ENCODE data around the gene PRKCH.

The PRKCH gene

DNA sequence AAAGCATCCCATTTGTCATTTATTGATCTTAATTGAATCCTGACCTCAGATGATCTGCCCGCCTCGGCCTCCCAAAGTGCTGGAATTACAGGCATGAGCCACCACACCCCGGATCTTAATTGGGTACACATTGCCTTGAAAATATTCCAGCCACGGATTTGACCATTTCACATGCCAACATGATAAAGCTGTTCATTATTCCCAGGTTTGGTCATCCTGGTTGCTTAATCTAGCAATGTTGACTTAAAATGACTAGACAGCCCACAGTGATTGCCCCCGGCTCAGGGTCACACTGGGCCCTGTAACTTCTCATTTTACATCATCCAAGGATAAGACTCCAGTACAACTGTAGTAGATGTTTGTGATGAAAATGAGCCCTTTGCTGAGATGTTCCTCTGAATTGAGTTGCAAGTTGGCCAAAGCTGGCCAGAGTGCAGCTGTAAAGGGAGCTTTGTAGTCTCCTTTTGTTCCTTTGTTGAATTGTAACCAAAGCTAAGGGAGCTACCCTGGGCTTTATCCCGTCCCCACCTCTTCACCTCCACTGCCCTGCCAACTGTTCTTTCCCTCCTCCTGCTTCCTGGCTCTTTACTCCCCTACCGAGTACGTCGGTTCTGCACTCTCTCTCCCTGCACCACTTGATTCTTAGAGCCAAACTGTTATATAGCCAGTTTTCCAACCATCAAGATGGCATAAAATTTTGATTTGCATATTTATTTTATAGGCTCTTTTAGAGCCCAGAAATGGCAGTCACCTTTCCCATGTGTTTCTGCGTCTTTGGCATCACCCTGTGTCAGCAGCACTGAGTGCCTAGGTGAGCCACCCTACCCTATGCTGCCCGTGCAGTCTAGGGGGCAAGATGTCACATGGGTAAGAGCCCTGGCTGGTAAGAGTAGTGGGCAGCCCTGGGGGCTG, 232.6 kb downstream of the PRKCH start:
- Histone ChIP-seq H3K27ac (no peak overlapping the region), H3K9me3 (ENCODE audit: low read depth, low read length) (no peaks in the 10 kb centered on the region), H3K9ac (ENCODE audit: insufficient read length) (no peak overlapping the region), H3K36me3 (ENCODE audit: insufficient read depth, low read length) (no peaks in the 10 kb centered on the region), H3K4me3 (no peak overlapping the region)
- TF ChIP-seq POLR2AphosphoS5 (IDR thresholded peaks at IDR 0.05; ENCODE audit: borderline replicate concordance, low read depth, low read length) (no peak), FOXP2 (optimal IDR thresholded peaks at IDR 0.05; ENCODE audit: control extremely low read depth, extremely low read length, insufficient read depth) (no peak), EZH2 (IDR thresholded peaks at IDR 0.05) (no peak)
- no peak for DNase-seq (ENCODE audit: low read depth, low spot score)

DNA sequence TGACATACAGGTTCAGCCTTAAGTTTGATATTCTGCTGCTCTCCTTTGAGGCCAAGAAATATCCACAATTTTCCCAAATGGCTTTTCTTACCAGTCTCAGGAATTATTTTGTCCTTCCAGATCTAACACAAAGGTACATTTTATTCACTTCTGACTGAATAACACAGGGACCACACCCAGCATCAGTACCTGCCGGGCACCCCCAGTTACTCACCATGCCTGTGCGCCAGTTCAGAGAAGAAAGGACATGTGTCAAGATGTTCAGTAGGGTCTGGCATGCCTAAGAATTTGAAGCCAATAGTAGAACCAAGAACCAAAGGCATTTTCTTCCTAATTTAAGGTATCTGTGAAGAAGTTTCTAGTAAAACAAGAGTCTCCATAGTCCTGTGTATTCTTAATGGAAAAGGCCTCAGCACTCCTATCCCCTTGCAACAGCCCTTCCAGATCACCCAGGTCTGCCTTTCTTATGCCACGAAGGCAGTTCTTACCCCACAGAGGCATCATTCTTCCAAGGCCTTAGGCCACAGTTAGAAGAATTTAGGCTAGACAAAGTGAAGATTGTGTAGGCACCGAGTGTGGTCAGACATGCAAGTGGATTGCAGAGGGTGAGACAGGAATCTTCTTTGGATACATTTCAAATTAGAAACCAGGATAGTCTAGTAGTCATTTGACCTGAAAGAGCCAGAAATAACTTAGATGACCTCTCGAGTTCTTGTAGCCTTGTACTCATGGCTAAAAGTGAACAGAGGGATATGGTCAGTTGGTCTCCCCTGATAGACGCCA, 233.9 kb downstream of the PRKCH start:
- no peak for DNase-seq (ENCODE audit: low read depth, low spot score)
- no peaks in the 10 kb centered on the region for H3K36me3 ChIP-seq (ENCODE audit: insufficient read depth, low read length)
- H3K27ac ChIP-seq = no peak overlapping the region
- H3K4me3 ChIP-seq = no peak overlapping the region
- TF ChIP-seq EZH2 (IDR thresholded peaks at IDR 0.05) (no peak), POLR2AphosphoS5 (IDR thresholded peaks at IDR 0.05; ENCODE audit: borderline replicate concordance, low read depth, low read length) (no peak), FOXP2 (optimal IDR thresholded peaks at IDR 0.05; ENCODE audit: control extremely low read depth, extremely low read length, insufficient read depth) (no peak)
- H3K9ac ChIP-seq (ENCODE audit: insufficient read length) = no peak overlapping the region
- no peaks in the 10 kb centered on the region for H3K9me3 ChIP-seq (ENCODE audit: low read depth, low read length)

DNA sequence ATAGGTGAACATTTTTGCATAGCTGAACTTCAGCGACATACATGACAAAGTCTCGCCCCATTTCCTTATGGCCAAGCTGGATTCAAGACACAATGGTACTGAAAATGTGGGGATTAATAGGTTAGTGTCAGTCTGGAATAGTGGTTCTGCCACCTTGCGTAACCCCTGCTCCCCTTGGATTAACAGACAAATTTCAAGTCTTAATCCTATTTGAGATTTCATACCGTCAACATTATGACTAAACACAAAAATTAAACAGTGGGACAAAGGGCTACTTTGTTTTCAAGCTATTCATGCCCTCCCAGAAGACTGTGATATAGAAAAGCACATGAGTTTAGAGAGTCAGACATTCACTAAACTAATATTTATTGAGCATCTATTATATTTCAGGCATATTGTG, 235.1 kb downstream of the PRKCH start:
- no peak overlapping the region for H3K27ac ChIP-seq

DNA sequence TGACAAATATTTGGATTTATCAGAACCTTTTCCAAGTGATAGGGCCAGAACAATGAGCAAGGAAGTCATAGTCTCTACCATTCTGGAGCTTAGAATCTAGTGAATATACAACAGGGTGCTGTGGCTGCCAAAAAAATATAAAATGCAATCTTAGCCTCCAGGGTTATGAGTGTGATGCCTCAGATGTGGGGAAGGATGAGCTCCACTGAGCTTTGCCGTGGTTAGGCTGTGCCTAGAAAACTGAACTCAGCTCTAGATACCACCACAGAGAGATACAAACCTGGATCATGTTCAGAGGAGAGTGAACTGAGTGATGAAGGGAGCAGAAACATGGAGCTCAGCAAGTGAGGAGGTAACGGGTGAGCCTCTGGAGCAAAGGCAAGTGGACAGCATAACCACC, 235.9 kb downstream of the PRKCH start:
- no peak for TF ChIP-seq FOXP2 (optimal IDR thresholded peaks at IDR 0.05; ENCODE audit: control extremely low read depth, extremely low read length, insufficient read depth)
- no peak for TF ChIP-seq POLR2AphosphoS5 (IDR thresholded peaks at IDR 0.05; ENCODE audit: borderline replicate concordance, low read depth, low read length)
- TF ChIP-seq EZH2 (IDR thresholded peaks at IDR 0.05) = no peak
- DNase-seq (ENCODE audit: low read depth, low spot score) = no peak
- Histone ChIP-seq H3K9me3 (ENCODE audit: low read depth, low read length) (no peaks in the 10 kb centered on the region), H3K4me3 (no peak overlapping the region), H3K27ac (no peak overlapping the region), H3K36me3 (ENCODE audit: insufficient read depth, low read length) (no peaks in the 10 kb centered on the region), H3K9ac (ENCODE audit: insufficient read length) (no peak overlapping the region)

More for the DNA sequence above, 235.1 kb downstream of the PRKCH start:
- Histone ChIP-seq H3K9ac (ENCODE audit: insufficient read length) (no peak overlapping the region), H3K9me3 (ENCODE audit: low read depth, low read length) (no peaks in the 10 kb centered on the region), H3K36me3 (ENCODE audit: insufficient read depth, low read length) (no peaks in the 10 kb centered on the region), H3K4me3 (no peak overlapping the region)
- no peak for DNase-seq (ENCODE audit: low read depth, low spot score)
- TF ChIP-seq EZH2 (IDR thresholded peaks at IDR 0.05) = no peak
- TF ChIP-seq FOXP2 (optimal IDR thresholded peaks at IDR 0.05; ENCODE audit: control extremely low read depth, extremely low read length, insufficient read depth) = no peak

DNA sequence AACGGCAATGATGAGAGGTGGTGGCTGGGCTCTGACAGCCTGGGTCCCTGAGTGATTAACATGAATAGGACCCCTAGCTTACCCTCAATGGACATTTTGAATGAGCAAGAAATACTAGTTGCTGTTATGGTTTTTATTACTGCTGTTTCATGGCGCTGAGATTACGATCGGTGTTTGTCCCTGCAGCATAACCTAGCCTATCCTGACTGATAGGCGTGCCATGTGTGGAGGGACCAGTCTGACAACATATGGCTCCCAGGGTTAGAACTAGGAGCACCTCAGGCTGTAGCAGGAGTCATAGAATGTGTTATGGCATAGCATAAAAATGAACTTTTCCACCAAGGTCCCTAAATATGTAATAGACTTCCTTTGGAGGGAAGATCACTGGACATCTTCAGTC, 236.5 kb downstream of the PRKCH start:
- no peaks in the 10 kb centered on the region for H3K36me3 ChIP-seq (ENCODE audit: insufficient read depth, low read length)
- no peaks in the 10 kb centered on the region for H3K9me3 ChIP-seq (ENCODE audit: low read depth, low read length)
- no peak overlapping the region for H3K4me3 ChIP-seq
- TF ChIP-seq POLR2AphosphoS5 (IDR thresholded peaks at IDR 0.05; ENCODE audit: borderline replicate concordance, low read depth, low read length) (no peak), EZH2 (IDR thresholded peaks at IDR 0.05) (no peak), FOXP2 (optimal IDR thresholded peaks at IDR 0.05; ENCODE audit: control extremely low read depth, extremely low read length, insufficient read depth) (no peak)
- no peak overlapping the region for H3K27ac ChIP-seq
- no peak for DNase-seq (ENCODE audit: low read depth, low spot score)
- no peak overlapping the region for H3K9ac ChIP-seq (ENCODE audit: insufficient read length)

DNA sequence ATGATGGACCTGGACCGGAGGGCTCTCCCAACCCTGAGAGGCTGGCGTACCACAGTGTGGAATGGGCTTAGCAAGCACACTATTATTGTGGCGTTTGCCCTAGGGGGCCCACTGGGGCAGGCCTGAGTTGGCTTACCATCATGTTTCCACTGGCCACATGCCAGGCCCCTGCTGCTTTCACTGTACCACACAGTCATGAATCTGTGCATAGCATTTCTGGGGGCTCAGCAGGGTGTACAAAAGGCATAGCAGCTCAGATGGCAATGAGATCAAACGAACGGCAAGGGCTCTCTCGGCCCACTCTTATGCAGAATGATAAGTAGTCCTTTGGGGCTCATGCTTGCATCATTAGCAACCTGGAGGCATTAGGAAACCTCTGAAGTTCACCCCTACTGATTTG, 236.9 kb downstream of the PRKCH start:
- no peak overlapping the region for H3K4me3 ChIP-seq
- no peaks in the 10 kb centered on the region for H3K9me3 ChIP-seq (ENCODE audit: low read depth, low read length)
- H3K27ac ChIP-seq = no peak overlapping the region
- no peaks in the 10 kb centered on the region for H3K36me3 ChIP-seq (ENCODE audit: insufficient read depth, low read length)
- TF ChIP-seq POLR2AphosphoS5 (IDR thresholded peaks at IDR 0.05; ENCODE audit: borderline replicate concordance, low read depth, low read length) = peak; percentile 30; the same call in 1 of the 2 replicates
- TF ChIP-seq FOXP2 (optimal IDR thresholded peaks at IDR 0.05; ENCODE audit: control extremely low read depth, extremely low read length, insufficient read depth) = no peak
- no peak overlapping the region for H3K9ac ChIP-seq (ENCODE audit: insufficient read length)
- DNase-seq (ENCODE audit: low read depth, low spot score) = peak; percentile 75

DNA sequence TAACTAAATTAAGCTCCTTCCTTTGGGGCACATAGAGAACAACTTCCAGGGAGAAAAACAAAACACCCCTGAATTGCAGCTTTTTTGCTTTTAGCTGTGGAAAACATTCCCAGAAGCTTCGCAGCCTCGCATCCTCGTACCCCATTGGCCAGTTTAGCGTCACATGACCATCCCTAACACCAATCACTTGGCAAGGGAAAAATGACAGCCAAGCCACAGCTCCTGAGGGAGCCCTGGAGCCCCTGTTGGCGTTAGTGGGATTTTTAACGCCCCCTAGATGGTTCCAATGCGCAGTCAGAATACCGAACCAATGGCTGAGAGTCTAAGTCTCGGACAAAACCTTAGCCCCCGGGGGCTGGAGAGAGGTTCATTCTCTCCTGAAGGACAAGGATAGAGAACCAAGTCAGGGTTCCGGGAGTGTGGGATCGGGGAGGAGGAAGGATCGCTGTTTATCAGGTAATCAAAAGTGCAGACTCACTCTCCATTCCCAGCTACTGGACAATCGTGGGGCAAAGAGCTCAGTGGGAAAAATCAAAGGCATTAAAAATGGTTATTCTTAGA, 238.3 kb downstream of the PRKCH start:
- no peak overlapping the region for H3K27ac ChIP-seq
- no peak for DNase-seq (ENCODE audit: low read depth, low spot score)
- no peak overlapping the region for H3K4me3 ChIP-seq
- no peaks in the 10 kb centered on the region for H3K36me3 ChIP-seq (ENCODE audit: insufficient read depth, low read length)
- H3K9me3 ChIP-seq (ENCODE audit: low read depth, low read length) = no peaks in the 10 kb centered on the region
- TF ChIP-seq FOXP2 (optimal IDR thresholded peaks at IDR 0.05; ENCODE audit: control extremely low read depth, extremely low read length, insufficient read depth) (no peak), POLR2AphosphoS5 (IDR thresholded peaks at IDR 0.05; ENCODE audit: borderline replicate concordance, low read depth, low read length) (no peak), EZH2 (IDR thresholded peaks at IDR 0.05) (no peak)
- H3K9ac ChIP-seq (ENCODE audit: insufficient read length) = no peak overlapping the region

DNA sequence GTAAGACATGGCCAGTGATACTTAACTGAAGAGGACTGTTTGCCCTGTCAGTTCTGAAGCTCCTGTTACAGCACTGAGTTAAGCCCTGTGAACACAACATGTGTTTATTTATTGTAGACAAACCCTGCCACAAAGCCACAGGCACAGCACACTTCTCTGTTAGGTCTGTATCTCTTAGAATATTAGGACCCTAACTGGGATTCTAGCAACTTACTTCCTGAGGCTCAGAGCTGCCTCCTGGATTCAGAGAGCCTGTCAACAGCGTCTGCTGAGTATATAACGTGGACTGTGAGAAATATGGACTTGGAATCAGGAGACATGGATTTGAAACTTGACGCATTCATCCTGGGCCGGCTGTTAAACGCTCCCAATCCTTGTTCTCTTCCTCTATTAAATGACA, 238.9 kb downstream of the PRKCH start:
- Histone ChIP-seq H3K9ac (ENCODE audit: insufficient read length) (no peak overlapping the region), H3K27ac (no peak overlapping the region)
- no peak for DNase-seq (ENCODE audit: low read depth, low spot score)

More for the DNA sequence above, 238.9 kb downstream of the PRKCH start:
- TF ChIP-seq FOXP2 (optimal IDR thresholded peaks at IDR 0.05; ENCODE audit: control extremely low read depth, extremely low read length, insufficient read depth) (no peak), POLR2AphosphoS5 (IDR thresholded peaks at IDR 0.05; ENCODE audit: borderline replicate concordance, low read depth, low read length) (no peak), EZH2 (IDR thresholded peaks at IDR 0.05) (no peak)
- Histone ChIP-seq H3K4me3 (no peak overlapping the region), H3K9me3 (ENCODE audit: low read depth, low read length) (no peaks in the 10 kb centered on the region), H3K36me3 (ENCODE audit: insufficient read depth, low read length) (no peaks in the 10 kb centered on the region)

Measured in SK-N-MC (cell line).